Activated gamma-delta T cell (primary cell): ENCODE results near the gene MARCHF3.
"Not testable (repeated sequence)": the region's sequence is repeated elsewhere in the genome, so short reads cannot be mapped to it uniquely, and the experiment has no call there.

Source experiments
- DNase-seq: peaks from one replicate; lab custom pipeline; 2025; lab: John Stamatoyannopoulos, UW

The MARCHF3 gene

GRCh38 chr5:127051591-127051990 is 21.2 kb upstream of the MARCHF3 start:
- DNase-seq = no peak

DNA sequence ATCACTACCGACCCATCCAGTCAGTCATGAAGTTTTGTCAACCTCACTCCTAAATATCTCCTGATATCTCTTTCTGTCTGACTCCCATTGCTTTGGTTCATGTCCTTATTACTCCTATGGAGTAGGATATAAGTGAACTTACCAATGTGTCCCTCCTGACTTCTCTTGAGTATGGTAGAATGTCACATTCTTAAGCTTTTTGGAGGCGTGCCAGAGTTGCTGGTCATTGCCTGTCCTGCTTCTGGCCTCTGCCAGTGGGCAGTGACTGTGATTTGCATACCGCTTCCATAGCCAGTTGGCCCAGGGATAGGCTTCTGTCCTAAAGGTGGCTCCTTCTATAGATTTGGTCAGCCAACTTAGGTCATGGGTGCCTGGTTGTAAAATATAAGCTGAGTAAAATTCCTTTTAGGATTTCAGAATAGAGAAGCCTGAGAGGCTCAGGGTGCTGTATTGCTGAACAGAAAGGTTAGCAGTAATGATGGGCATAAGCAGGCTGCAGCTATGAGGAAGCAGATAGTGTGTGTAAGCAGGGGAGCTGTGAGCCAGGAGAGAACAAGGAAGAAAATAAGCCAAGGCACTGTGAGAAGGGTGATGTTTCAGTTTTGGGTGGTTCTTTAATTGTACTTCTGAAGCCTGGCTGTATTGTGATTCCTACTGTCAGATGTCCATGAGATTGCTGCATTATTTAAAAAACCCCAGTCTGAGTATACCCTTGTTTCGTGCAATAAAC is 16.1 kb upstream of the MARCHF3 start:
- DNase-seq = no peak

GRCh38 chr5:127042593-127042992 is 12.2 kb upstream of the MARCHF3 start:
- no peak for DNase-seq

- no peak for DNase-seq
These were observed 11.2 kb upstream of the MARCHF3 start for GRCh38 chr5:127041571-127041970.

DNA sequence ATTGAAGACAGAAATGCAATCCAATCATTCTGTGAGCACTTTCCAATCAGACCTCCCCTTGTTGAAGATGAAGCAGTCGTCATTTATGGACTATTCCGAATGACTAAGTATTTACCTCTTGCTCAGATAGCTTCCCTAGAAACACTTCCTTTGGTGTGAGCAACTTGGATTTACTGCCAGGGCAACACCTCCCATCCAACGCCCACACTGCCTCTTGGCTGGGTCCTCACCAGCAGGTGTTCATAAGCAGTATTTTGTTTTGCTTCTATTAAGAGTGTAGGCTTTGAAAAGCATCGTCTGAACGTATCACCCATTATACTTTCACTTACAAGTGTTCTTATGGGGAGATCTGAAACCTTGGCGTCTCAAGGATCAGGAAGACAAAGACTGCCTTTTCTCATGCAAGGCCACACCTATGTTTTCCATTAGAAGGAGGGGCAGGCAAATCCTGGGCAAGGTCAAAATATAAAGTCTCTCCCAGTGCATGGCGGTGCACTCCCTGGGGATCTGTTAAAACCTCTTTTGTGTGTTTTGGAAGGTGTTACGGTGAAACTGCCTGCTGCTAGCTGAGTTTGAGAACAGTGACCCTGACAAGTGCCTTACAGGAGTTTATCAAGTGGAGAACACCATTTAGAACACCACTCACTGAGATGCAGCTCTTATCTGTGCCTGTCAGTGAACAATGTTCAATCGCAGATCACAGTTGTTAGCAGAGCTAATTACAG is 10.6 kb upstream of the MARCHF3 start:
- DNase-seq = no peak

DNA sequence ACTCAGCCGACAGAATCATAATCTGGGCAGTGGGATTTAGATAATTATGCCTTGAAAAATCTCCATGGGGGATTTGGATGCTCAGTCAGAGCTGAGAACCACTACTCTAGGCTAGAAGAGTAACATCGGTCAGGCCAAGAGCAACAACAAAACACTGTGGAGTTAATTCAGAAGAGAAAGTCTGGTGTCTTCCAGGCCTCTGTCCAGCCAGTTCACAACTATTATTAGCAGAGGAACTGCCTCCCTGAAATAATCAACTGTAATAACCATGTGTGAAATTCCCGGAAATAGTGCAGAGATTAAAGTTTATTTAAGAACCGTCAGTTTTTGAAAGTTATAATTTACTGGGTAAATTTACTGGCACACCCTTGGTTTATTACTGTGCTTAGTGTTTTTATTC is 8.2 kb upstream of the MARCHF3 start:
- DNase-seq = no peak

GRCh38 chr5:127031863-127032232 is 1.5 kb upstream of the MARCHF3 start:
- DNase-seq = no peak

- peak; percentile 26 for DNase-seq
These were observed 947 bp upstream of the MARCHF3 start for GRCh38 chr5:127031147-127031862.

GRCh38 chr5:127029581-127030258 is 638 bp downstream of the MARCHF3 start:
- peak; percentile 25 for DNase-seq

DNA sequence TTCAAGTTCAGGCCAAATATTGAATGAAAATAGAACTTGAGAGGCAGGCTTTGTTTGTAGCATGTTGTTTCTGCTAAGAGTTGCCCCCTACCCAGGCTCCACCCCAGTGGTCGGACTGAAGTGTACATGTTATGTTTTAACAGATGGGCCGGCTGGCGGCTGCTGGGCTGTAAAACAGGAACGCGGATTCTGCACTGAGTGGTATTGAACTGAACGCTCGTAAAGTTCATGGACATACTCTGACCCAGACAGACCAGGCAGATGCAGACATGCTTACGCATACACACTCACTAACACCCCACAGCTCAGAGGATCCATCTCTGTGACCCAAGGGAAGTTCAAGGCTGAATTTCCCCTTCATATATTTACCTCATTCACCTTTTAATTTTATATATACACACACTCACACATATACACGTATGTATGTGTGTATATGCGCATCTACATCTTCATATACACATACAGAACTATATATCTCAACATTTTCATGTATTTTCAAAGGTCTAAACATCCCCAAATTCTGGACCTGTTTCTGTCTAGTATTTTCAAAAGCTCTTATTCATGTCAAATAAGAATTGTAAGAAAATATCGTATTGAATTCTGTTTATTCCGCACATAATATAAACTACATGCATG is 1.4 kb downstream of the MARCHF3 start:
- no peak for DNase-seq

GRCh38 chr5:127027539-127027938 is 2.8 kb downstream of the MARCHF3 start:
- no peak for DNase-seq

DNA sequence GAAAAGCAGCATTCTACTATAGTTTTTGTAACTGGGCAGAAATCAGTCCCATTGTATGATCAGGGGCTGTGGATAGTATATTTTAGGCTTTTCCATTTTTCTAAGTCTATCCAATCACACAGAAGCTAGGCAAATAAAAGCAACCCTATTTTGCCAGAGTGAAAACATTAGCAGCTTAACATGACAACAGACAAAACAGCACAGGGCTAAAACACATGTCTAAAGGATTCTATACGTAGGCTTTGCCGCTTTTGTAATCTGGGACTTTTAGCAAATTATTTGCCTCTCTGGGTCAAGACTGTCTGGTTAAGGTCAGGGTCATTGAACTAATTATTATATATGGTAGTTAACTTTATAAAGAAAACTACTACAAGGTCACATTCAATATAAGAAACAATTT is 4.2 kb downstream of the MARCHF3 start:
- DNase-seq = no peak

GRCh38 chr5:127025467-127025866 is 4.9 kb downstream of the MARCHF3 start:
- no peak for DNase-seq

GRCh38 chr5:127024821-127025220 is 5.5 kb downstream of the MARCHF3 start:
- DNase-seq = no peak

DNA sequence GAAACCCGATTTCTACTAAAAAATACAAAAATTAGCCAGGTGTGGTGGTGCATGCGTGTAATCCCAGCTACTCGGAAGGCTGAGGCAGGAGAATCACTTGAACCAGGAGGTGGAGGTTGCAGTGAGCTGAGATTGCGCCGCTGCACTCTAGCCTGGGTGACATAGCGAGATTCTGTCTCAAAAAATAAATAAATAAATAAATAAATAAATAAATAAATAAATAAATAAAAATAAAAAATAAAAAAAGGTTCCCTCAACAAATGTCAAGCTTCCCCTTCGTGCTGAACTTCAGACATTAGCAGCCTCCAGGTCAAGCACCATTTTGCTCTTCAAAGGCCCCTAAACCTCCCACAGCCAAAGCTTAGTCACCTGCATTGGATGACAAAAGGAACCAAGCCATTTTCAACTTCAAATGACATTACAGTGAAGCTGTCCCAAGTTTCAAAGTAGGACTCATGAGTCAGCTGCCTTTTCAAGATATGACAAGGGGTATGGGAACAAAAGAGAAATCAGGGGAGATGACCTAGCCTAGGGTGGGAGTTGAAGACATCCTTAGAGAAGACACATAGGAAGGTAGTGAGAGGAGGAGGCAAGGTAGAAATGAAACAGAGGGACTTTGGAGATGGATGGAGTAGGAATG is 6.7 kb downstream of the MARCHF3 start:
- DNase-seq = not testable (repeated sequence)

DNA sequence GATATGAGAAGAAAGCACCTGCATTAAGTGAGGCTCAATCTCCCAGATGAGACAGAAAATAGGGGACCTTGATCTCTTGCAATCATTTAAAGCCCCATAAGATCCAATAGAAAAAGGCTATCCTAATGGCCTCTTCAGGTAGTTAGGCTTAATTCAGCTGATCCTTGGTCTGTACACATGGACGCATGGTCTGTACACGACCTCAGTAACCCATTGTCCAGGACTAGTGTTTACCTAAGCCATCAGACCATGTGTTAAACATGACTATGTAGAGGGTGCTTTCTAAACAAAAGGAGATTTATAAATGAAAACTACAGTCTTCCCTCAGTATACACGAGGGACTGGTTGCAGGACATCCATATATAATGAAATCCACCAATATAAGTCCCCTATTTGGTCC is 7.5 kb downstream of the MARCHF3 start:
- DNase-seq = no peak

DNA sequence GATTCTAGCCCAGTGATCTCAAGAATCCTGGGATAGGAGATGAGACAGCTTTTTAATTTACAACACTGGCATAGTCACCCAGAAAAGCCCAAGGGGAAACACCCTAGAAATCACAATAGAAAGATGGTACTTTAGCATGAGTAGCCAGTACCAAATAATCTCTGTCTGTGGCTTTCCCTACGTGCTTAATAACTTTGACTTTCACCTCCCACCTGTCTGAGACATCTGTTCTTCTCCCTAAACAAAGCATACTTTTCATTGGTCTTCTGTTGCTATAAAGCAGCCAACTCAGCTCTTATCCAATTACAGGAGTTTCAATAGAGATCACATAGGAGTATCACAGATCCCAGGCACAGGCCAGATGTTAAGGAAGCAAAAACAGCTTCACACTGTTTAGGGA is 10.4 kb downstream of the MARCHF3 start:
- no peak for DNase-seq

- DNase-seq = not testable (repeated sequence)
These were observed 13.6 kb downstream of the MARCHF3 start for GRCh38 chr5:127016722-127017121.

- DNase-seq = no peak
These were observed 14.6 kb downstream of the MARCHF3 start for GRCh38 chr5:127015716-127016115.

DNA sequence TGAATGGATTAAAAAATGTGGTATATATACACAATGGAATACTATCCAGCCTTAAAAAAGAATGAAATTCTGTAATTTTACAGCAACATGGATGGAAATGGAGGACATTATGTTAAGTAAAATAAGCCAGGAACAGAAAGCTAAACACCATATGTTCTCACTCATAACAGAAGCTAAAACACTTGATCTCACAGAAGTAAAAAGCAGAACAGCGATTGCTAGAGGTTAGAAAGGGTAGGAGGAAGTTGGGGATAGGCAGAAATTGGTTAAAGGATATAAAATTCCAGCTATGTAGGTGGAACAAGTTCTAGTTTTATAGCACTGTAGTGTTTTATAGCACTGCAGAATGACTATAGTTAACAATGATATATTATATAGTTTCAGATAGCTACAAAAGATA is 15.8 kb downstream of the MARCHF3 start:
- DNase-seq = no peak

DNA sequence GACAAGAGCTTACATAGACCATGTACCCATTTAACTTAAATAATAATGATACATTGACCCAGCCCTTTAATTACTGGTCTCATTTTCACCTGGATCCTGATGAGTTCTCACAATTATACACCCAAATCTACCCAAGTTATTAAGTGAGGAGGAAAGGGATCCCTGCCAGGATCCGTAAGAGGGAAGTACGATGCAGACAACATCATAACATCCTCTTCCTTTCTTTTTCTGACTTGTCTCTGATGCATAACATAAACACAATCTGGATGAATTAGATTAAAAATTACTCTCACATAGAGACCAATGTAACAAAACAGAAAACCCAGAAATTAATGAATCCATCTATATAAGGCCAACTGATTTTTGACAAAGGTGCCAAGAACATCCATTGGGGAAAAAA is 17.0 kb downstream of the MARCHF3 start:
- no peak for DNase-seq
